ENCODE measurements around the gene C1orf74.

Gene C1orf74

GRCh38 chr1:209758400-209758799, 26.0 kb downstream of the C1orf74 start:
- DNase-seq (ENCODE audit: low read depth in 1 of 2, low spot score in 1 of 2) = peak in 1 of 2 experiments; percentile 22
- Histone ChIP-seq H3K27me3 (ENCODE audit: insufficient read depth, poor library complexity, severe bottlenecking) (no peaks in the 10 kb centered on the region), H3K27ac (replicated peaks) (0 out of 2 replicates have a peak overlapping the region, but pooled peaks have one; percentile 15), H3K4me3 (replicated peaks; ENCODE audit: insufficient read depth, low read length) (no peak overlapping the region)
- TF ChIP-seq CTCF (IDR thresholded peaks at IDR 0.05; ENCODE audit: insufficient read depth, low read length) (no peak), SPI1 (IDR thresholded peaks at IDR 0.05; ENCODE audit: borderline replicate concordance, low read depth) (no peak)

- DNase-seq (ENCODE audit: low read depth in 1 of 2, low spot score in 1 of 2) = peak in 1 of 2 experiments; percentile 84
- H3K27me3 ChIP-seq (ENCODE audit: insufficient read depth, poor library complexity, severe bottlenecking) = no peaks in the 10 kb centered on the region
- peak; percentile 92 for TF ChIP-seq SPI1 (IDR thresholded peaks at IDR 0.05; ENCODE audit: borderline replicate concordance, low read depth)
- no peak for TF ChIP-seq CTCF (IDR thresholded peaks at IDR 0.05; ENCODE audit: insufficient read depth, low read length)
- no peak for TF ChIP-seq GABPA (IDR thresholded peaks at IDR 0.05; ENCODE audit: low read depth)
- peak; percentile 31 for TF ChIP-seq REST (IDR thresholded peaks at IDR 0.05; ENCODE audit: insufficient replicate concordance, low read depth)
- TF ChIP-seq POLR2AphosphoS5 (IDR thresholded peaks at IDR 0.05; ENCODE audit: low read depth) = peak; percentile 53; the same call in 1 of the 2 replicates
- peak overlapping the region; percentile 89 for H3K27ac ChIP-seq (replicated peaks)
- peak overlapping the region; percentile 40 for H3K4me3 ChIP-seq (replicated peaks; ENCODE audit: insufficient read depth, low read length)
Measured at GRCh38 chr1:209756615-209757445, 27.5 kb downstream of the C1orf74 start.

GRCh38 chr1:209755926-209756614, 28.3 kb downstream of the C1orf74 start, which contains the start of gene TRAF3IP3:
TSS of gene TRAF3IP3 (plus strand) at chr1:209756053. CDS start at chr1:209760040, 3,987 bp downstream.
- TF ChIP-seq SPI1 (IDR thresholded peaks at IDR 0.05; ENCODE audit: borderline replicate concordance, low read depth) (peak; percentile 97), POLR2AphosphoS5 (IDR thresholded peaks at IDR 0.05; ENCODE audit: low read depth) (peak; percentile 93), CTCF (IDR thresholded peaks at IDR 0.05; ENCODE audit: insufficient read depth, low read length) (no peak), REST (IDR thresholded peaks at IDR 0.05; ENCODE audit: insufficient replicate concordance, low read depth) (peak; percentile 48)
- Histone ChIP-seq H3K4me3 (replicated peaks; ENCODE audit: insufficient read depth, low read length) (peak within 1 kb of the TSS; percentile 40), H3K27me3 (ENCODE audit: insufficient read depth, poor library complexity, severe bottlenecking) (no peaks in the 10 kb centered on the region), H3K27ac (replicated peaks) (peak within 1 kb of the TSS; percentile 89)
- peak; percentile 58 to 97 for DNase-seq (ENCODE audit: low read depth in 1 of 2, low spot score in 1 of 2)

Data from HL-60 (cell line).